Parathyroid adenoma (tissue), 2 donors: ENCODE results near the gene SFXN1.
"Not testable (repeated sequence)": the region's sequence is repeated elsewhere in the genome, so short reads cannot be mapped to it uniquely, and the experiment has no call there.

Experiments used
- H2AFZ ChIP-seq: fragments of 300-600 bp; sonication (generic); one replicate; pipeline ENCODE4 v1.7.0; 2017; ENCODE audit warnings: antibody characterized with exemption, mild to moderate bottlenecking
- H3K27ac ChIP-seq: fragments of 300-600 bp; sonication (generic); one replicate; pipeline ENCODE4 v1.7.0; 2017
- H3K27me3 ChIP-seq: fragments of 300-600 bp; sonication (generic); one replicate; pipeline ENCODE4 v1.7.0; 2017; ENCODE audit warnings: low read length; ENCODE audit not compliant: control insufficient read depth, insufficient read depth
- H3K36me3 ChIP-seq: fragments of 300-600 bp; sonication (generic); one replicate; pipeline ENCODE4 v1.7.0; 2017; ENCODE audit warnings: low read length; ENCODE audit not compliant: control insufficient read depth, insufficient read depth
- H3K4me1 ChIP-seq: fragments of 300-600 bp; sonication (generic); one replicate; pipeline ENCODE4 v1.7.0; 2017; ENCODE audit warnings: control low read depth
- H3K4me2 ChIP-seq: fragments of 300-600 bp; sonication (generic); one replicate; pipeline ENCODE4 v1.7.0; 2017; ENCODE audit warnings: low read length
- H3K4me3 ChIP-seq: fragments of 300-600 bp; sonication (generic); one replicate; pipeline ENCODE4 v1.7.0; 2017; ENCODE audit warnings: low read depth, low read length
- H3K79me2 ChIP-seq: fragments of 300-600 bp; sonication (generic); one replicate; pipeline ENCODE4 v1.7.0; 2017; ENCODE audit warnings: control low read depth
- H3K9ac ChIP-seq: fragments of 300-600 bp; sonication (generic); one replicate; pipeline ENCODE4 v1.7.0; 2017; ENCODE audit warnings: mild to moderate bottlenecking
- H3K9me3 ChIP-seq: fragments of 300-600 bp; sonication (generic); one replicate; pipeline ENCODE4 v1.7.0; 2017; ENCODE audit warnings: low read length; ENCODE audit not compliant: control insufficient read depth
- CTCF ChIP-seq: fragments of 300-600 bp; sonication (generic); IDR thresholded peaks from one replicate; pipeline ENCODE4 v1.7.0; 2017; ENCODE audit warnings: antibody characterized with exemption, mild to moderate bottlenecking
- donor health status: primary hyperparathyroidism.

Gene SFXN1

DNA sequence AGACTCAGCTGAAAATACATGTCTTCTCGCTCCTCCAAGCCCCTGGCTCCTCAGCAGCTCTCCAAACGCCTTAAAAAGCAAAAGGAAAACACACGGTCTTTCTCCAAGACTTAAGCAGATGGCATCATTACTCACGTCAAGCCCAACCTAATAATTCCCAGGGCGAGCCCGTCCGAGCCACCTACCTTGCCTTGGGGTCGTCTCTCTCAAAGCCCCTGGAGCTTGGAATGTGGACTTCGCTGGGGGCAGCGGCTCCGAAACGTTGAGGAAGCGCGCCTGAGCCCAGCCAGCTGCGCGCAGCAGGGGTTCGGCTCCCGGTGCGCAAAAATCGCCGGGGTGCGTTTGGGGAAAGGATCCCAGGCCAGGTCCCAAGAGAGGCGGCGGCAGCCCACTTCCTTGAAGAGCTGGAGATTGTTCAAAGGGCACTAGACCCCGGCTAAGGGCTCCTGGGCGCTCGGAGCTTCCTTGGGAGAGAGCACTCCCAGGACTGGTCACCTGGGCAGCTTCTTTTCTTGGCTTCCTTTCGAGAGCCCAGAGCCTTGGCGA lies 34.8 kb upstream of the SFXN1 start:
- Histone ChIP-seq H3K4me2 (no peak overlapping the region), H3K9ac (peak overlapping the region; percentile 23), H3K79me2 (no peaks in the 10 kb centered on the region), H3K36me3 (no peaks in the 10 kb centered on the region), H3K27ac (peak overlapping the region; percentile 46), H3K4me1 (peaks cover 7% of the 10 kb centered on the region), H2AFZ (peak overlapping the region; percentile 91), H3K4me3 (no peak overlapping the region), H3K9me3 (no peaks in the 10 kb centered on the region), H3K27me3 (peaks cover 4% of the 10 kb centered on the region)
- TF ChIP-seq CTCF: no peak

DNA sequence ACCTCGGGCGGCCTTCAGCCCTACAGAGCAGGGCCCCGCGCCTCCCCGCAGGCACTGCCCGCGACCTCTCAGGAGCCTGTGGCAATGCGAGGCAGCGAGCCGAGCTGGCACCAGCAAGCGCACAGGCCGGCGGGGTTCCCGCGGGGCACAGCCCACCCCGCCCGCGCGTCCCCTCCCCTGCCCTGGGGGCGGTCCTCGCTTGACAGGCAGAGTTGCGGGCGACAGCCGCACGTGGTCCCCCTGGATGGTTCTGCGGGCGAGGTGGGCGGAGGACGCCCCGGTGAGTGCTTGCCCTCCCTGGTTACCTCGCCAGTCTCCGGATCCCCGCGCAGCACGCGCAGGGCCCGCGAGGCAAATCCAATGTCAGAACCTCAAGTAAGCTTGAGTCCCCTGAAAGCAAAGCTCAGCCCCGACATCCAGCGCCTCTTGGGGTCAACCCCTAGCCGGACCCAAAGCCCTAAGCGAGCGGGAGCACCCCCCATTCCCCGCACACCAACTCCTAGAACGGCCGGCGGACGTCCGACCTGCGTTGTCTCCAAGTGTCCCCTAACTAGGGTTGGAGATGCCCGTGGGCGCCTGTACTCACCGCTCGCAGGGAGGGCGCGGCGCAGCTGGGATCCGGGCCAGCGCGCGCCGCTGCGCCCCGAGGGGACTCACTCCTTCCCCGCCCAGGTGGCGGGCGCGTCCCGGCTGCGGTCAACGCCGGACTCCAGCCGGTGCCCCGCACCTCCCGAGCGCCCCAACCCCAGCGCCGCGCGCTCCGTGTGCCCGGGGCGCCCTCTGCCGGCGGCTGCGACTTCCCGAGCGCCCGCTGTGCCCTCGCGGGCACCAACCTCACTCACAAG lies 34.1 kb upstream of the SFXN1 start, which contains the start of gene DRD1:
TSS of gene DRD1 (minus strand) at position 123 of the 845 bp plus-strand sequence. CDS start 1,083 bp downstream, outside the sequence.
- no peaks in the 10 kb centered on the region for H3K79me2 ChIP-seq
- peaks cover 7% of the 10 kb centered on the region for H3K4me1 ChIP-seq
- no peak within 1 kb of the TSS for H3K4me3 ChIP-seq
- H3K27ac ChIP-seq: peak within 1 kb of the TSS; percentile 46
- H3K4me2 ChIP-seq: peak within 1 kb of the TSS; percentile 45
- peak within 1 kb of the TSS; percentile 91 for H2AFZ ChIP-seq
- H3K9me3 ChIP-seq: no peaks in the 10 kb centered on the region
- peak within 1 kb of the TSS; percentile 23 for H3K9ac ChIP-seq
- no peaks in the 10 kb centered on the region for H3K36me3 ChIP-seq
- TF ChIP-seq CTCF: peak; percentile 89
- peaks cover 4% of the 10 kb centered on the region for H3K27me3 ChIP-seq

- no peaks in the 10 kb centered on the region for H3K9me3 ChIP-seq
- H3K79me2 ChIP-seq: no peaks in the 10 kb centered on the region
- no peaks in the 10 kb centered on the region for H3K36me3 ChIP-seq
- H3K27ac ChIP-seq: no peak overlapping the region
- no peak for TF ChIP-seq CTCF
- H3K27me3 ChIP-seq: peaks cover 4% of the 10 kb centered on the region
- H3K9ac ChIP-seq: no peak overlapping the region
- peak overlapping the region; percentile 91 for H2AFZ ChIP-seq
- peak overlapping the region; percentile 45 for H3K4me2 ChIP-seq
- no peak overlapping the region for H3K4me3 ChIP-seq
- peaks cover 7% of the 10 kb centered on the region for H3K4me1 ChIP-seq
Measured at GRCh38 chr5:175444905-175445456, 33.4 kb upstream of the SFXN1 start.

- H3K9me3 ChIP-seq, H3K4me2 ChIP-seq, H3K79me2 ChIP-seq, H3K9ac ChIP-seq, H2AFZ ChIP-seq, H3K36me3 ChIP-seq, H3K27me3 ChIP-seq, H3K4me3 ChIP-seq, H3K27ac ChIP-seq, H3K4me1 ChIP-seq: not testable (repeated sequence)
Measured at GRCh38 chr5:175446378-175446777, 32.0 kb upstream of the SFXN1 start.

DNA sequence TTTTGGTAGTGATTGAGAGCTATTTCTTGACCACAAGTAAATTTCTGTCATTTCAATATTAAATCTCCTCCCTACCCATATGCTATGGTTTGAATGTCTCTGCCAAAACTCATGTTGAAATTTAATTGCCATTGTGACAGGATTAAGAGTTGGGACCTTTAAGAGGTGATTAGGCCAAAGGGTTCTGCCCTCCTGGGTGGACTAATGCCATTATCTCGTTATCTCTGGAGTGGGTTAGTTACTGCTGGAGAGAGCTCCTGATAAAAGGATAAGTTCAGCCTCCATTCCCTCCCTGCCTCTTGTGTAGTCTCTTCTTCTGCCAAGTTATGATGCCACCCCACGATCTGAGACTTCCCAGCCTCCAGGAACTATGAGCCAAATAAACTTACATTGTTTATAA lies 30.8 kb upstream of the SFXN1 start:
- Histone ChIP-seq H3K36me3 (no peaks in the 10 kb centered on the region), H3K9me3 (no peaks in the 10 kb centered on the region), H3K9ac (no peak overlapping the region), H3K27ac (no peak overlapping the region), H3K79me2 (no peaks in the 10 kb centered on the region), H3K27me3 (peaks cover 4% of the 10 kb centered on the region), H3K4me3 (no peak overlapping the region), H3K4me2 (no peak overlapping the region), H3K4me1 (peaks cover 4% of the 10 kb centered on the region), H2AFZ (peak overlapping the region; percentile 44)
- no peak for TF ChIP-seq CTCF
